HEK293T (cell line): Measurements from ENCODE around the gene TRAPPC12.

ENCODE experiments used
- ARNT ChIP-seq: fragments of 450-650 bp; IDR thresholded peaks from 2 replicates; pipeline ENCODE4 v1.6.1; 2017; ENCODE audit warnings: mild to moderate bottlenecking
- BHLHE40 ChIP-seq: fragments of 450-650 bp; IDR thresholded peaks from 2 replicates; pipeline ENCODE4 v1.6.1; 2016; ENCODE audit warnings: mild to moderate bottlenecking, moderate library complexity, borderline replicate concordance
- ELF4 ChIP-seq: fragments of 450-650 bp; IDR thresholded peaks from 2 replicates; pipeline ENCODE4 v1.6.1; 2017; ENCODE audit warnings: antibody characterized with exemption
- FOXA1 ChIP-seq: fragments of 450-650 bp; IDR thresholded peaks from 2 replicates; pipeline ENCODE4 v1.6.1; 2016; ENCODE audit warnings: mild to moderate bottlenecking
- FOXK2 ChIP-seq: fragments of 450-650 bp; IDR thresholded peaks from 2 replicates; pipeline ENCODE4 v1.6.1; 2016; ENCODE audit warnings: mild to moderate bottlenecking
- FOXM1 ChIP-seq: fragments of 450-650 bp; IDR thresholded peaks from 2 replicates; pipeline ENCODE4 v1.6.1; 2017; ENCODE audit warnings: mild to moderate bottlenecking, borderline replicate concordance
- NFRKB ChIP-seq: fragments of 450-650 bp; IDR thresholded peaks from 2 replicates; pipeline ENCODE4 v1.6.1; 2016; ENCODE audit warnings: mild to moderate bottlenecking, moderate library complexity
- SP1 ChIP-seq: fragments of 450-650 bp; IDR thresholded peaks from 2 replicates; pipeline ENCODE4 v1.6.1; 2017
- TARDBP ChIP-seq: fragments of 450-650 bp; IDR thresholded peaks from 2 replicates; pipeline ENCODE4 v1.6.1; 2016
- ZNF384 ChIP-seq: fragments of 450-650 bp; IDR thresholded peaks from 2 replicates; pipeline ENCODE4 v1.6.1; 2016

- TF ChIP-seq FOXA1 (no peak), NFRKB (no peak), ZNF384 (no peak), SP1 (no peak), ELF4 (no peak), TARDBP (no peak), BHLHE40 (no peak), ARNT (no peak), FOXM1 (no peak), FOXK2 (no peak)
Measured at GRCh38 chr2:3387644-3388411, 8.3 kb downstream of the TRAPPC12 start.
